ENCODE measurements around the gene GALNT12. TPM values are rescaled to one million over a fixed set of nuclear protein-coding genes. Genes with fewer than 3 reads are reported as not detected.

GALNT12 gene
- total and polyA plus RNA-seq, 2 donors (not counting 1 experiment from before 2014, with no cell fraction given) = 3.2 to 4.5 TPM

- ATAC-seq (ENCODE audit: low read depth) (no peak), DNase-seq (no peak)
- Mint-ChIP-seq H3K9me3 (ENCODE audit: insufficient read depth) (no peaks in the 10 kb centered on the region), H3K4me3 (no peak overlapping the region), H3K4me1 (no peaks in the 10 kb centered on the region), H3K27ac (no peak overlapping the region), H3K27me3 (no peaks in the 10 kb centered on the region)
- H3K4me3 ChIP-seq (ENCODE audit: control extremely low read depth in 1 of 5, extremely low read depth in 1 of 5, insufficient read depth in 1 of 5, low read depth in 2 of 5, low read length in 4 of 5) = no peak overlapping the region
- CTCF ChIA-PET = interaction anchor here (0.6 to 4.8 kb wide), 6 partner anchors 12 to 290 kb away, joined by 3 to 77 read pairs (median 14); no protein-coding TSS in a partner anchor
- H3K36me3 ChIP-seq (replicated peaks in 1 of 2; ENCODE audit: control extremely low read depth in 1 of 2, control insufficient read depth in 1 of 2, extremely low read depth in 1 of 2, insufficient read depth in 2 of 2, low read length in 1 of 2) = no peaks in the 10 kb centered on the region
- no peaks in the 10 kb centered on the region for H3K79me2 ChIP-seq (ENCODE audit: control insufficient read depth, insufficient read depth, low read length)
- no peak overlapping the region for H3K9ac ChIP-seq (ENCODE audit: low read length)
- POLR2A ChIA-PET = no interaction called here
- no peaks in the 10 kb centered on the region for H3K4me1 ChIP-seq (ENCODE audit: control insufficient read depth in 2 of 2, insufficient read depth in 2 of 2, low read length in 2 of 2)
- H4K20me1 ChIP-seq (ENCODE audit: control insufficient read depth, insufficient read depth, low read length, poor library complexity, severe bottlenecking) = no peaks in the 10 kb centered on the region
- intact Hi-C loops (cut with micrococcal nuclease) = loop anchor here (2.0 kb wide), 1 partner anchor 151 kb away; no protein-coding TSS in a partner anchor
- WGBS (ENCODE audit: insufficient coverage) = no CpG with 5 or more reads among the region's 4 CpGs
- H3K4me2 ChIP-seq (replicated peaks; ENCODE audit: low read depth, low read length, poor library complexity, severe bottlenecking) = no peak overlapping the region
- no peaks in the 10 kb centered on the region for H3K9me3 ChIP-seq (ENCODE audit: control extremely low read depth in 1 of 3, control insufficient read depth in 2 of 3, insufficient read depth in 1 of 3, low read length in 2 of 3)
- H3K27ac ChIP-seq (ENCODE audit: low read length in 2 of 2) = no peak overlapping the region
- TF ChIP-seq CTCF (IDR thresholded peaks at IDR 0.05) (no peak), EZH2 (IDR thresholded peaks at IDR 0.05; ENCODE audit: borderline replicate concordance, insufficient read depth, low read depth, low read length, poor library complexity, severe bottlenecking) (no peak)
- no peaks in the 10 kb centered on the region for H3K27me3 ChIP-seq (replicated peaks in 1 of 4; ENCODE audit: control extremely low read depth in 1 of 4, control insufficient read depth in 3 of 4, insufficient read depth in 4 of 4, low read length in 3 of 4)
- no peak overlapping the region for H2AFZ ChIP-seq (ENCODE audit: insufficient read depth, low read depth, low read length, poor library complexity, severe bottlenecking)
Measured at GRCh38 chr9:98849563-98849962, 42.1 kb downstream of the GALNT12 start.

- CTCF ChIA-PET = interaction anchor here (1.0 to 1.4 kb wide), 2 partner anchors 32 to 151 kb away, joined by 3 read pairs; no protein-coding TSS in a partner anchor
- TF ChIP-seq CTCF (IDR thresholded peaks at IDR 0.05) (no peak), EZH2 (IDR thresholded peaks at IDR 0.05; ENCODE audit: borderline replicate concordance, insufficient read depth, low read depth, low read length, poor library complexity, severe bottlenecking) (no peak)
- H3K27ac ChIP-seq (ENCODE audit: low read length in 2 of 2) = no peak overlapping the region
- no peak for ATAC-seq (ENCODE audit: low read depth)
- no peaks in the 10 kb centered on the region for H3K4me1 ChIP-seq (ENCODE audit: control insufficient read depth in 2 of 2, insufficient read depth in 2 of 2, low read length in 2 of 2)
- H3K27ac Mint-ChIP-seq = no peak overlapping the region
- H3K9ac ChIP-seq (ENCODE audit: low read length) = no peak overlapping the region
- peaks cover 0 to 5% (median 4%) of the 10 kb centered on the region in 3 donors for H3K9me3 ChIP-seq (ENCODE audit: control extremely low read depth in 1 of 3, control insufficient read depth in 2 of 3, insufficient read depth in 1 of 3, low read length in 2 of 3)
- intact Hi-C loops (cut with micrococcal nuclease) = no loop called here
- no peak overlapping the region for H3K4me3 Mint-ChIP-seq
- WGBS (ENCODE audit: insufficient coverage) = 78% methylated on average over 4 of the region's 11 CpGs
- H4K20me1 ChIP-seq (ENCODE audit: control insufficient read depth, insufficient read depth, low read length, poor library complexity, severe bottlenecking) = no peaks in the 10 kb centered on the region
- H3K27me3 ChIP-seq (replicated peaks in 1 of 4; ENCODE audit: control extremely low read depth in 1 of 4, control insufficient read depth in 3 of 4, insufficient read depth in 4 of 4, low read length in 3 of 4) = no peaks in the 10 kb centered on the region
- no peaks in the 10 kb centered on the region for H3K4me1 Mint-ChIP-seq
- H3K4me2 ChIP-seq (replicated peaks; ENCODE audit: low read depth, low read length, poor library complexity, severe bottlenecking) = no peak overlapping the region
- no peaks in the 10 kb centered on the region for H3K36me3 ChIP-seq (replicated peaks in 1 of 2; ENCODE audit: control extremely low read depth in 1 of 2, control insufficient read depth in 1 of 2, extremely low read depth in 1 of 2, insufficient read depth in 2 of 2, low read length in 1 of 2)
- DNase-seq = no peak
- H3K4me3 ChIP-seq (ENCODE audit: control extremely low read depth in 1 of 5, extremely low read depth in 1 of 5, insufficient read depth in 1 of 5, low read depth in 2 of 5, low read length in 4 of 5) = no peak overlapping the region
- H2AFZ ChIP-seq (ENCODE audit: insufficient read depth, low read depth, low read length, poor library complexity, severe bottlenecking) = no peak overlapping the region
- H3K79me2 ChIP-seq (ENCODE audit: control insufficient read depth, insufficient read depth, low read length) = no peaks in the 10 kb centered on the region
- POLR2A ChIA-PET = no interaction called here
- H3K27me3 Mint-ChIP-seq = no peaks in the 10 kb centered on the region
- peaks cover 2% of the 10 kb centered on the region for H3K9me3 Mint-ChIP-seq (ENCODE audit: insufficient read depth)
Measured at GRCh38 chr9:98850851-98851729, 43.6 kb downstream of the GALNT12 start.
